T-helper 1 cell treated with Interleukin-12 subunit alpha and Interleukin-12 subunit beta and Interleukin-4 antibody, amounts not matched to agents 30 ng/mL and 1 ng/mL, for 36 hours (primary cell): Measurements from ENCODE around the gene SNX18. TPM values are rescaled to one million over a fixed set of nuclear protein-coding genes. Genes with fewer than 3 reads are reported as not detected.

Experiments used
- intact Hi-C: fragments of 100-400 bp; cut with micrococcal nuclease; formaldehyde crosslinking; loops from one replicate; pipeline ENCODE4 v1.15.1; 2024
- total RNA-seq: library from RNA; stranded (reverse); gene quantifications from 2 replicates; pipeline ENCODE4 v1.2.3, GENCODE V29; 2022

The SNX18 gene
- total RNA-seq, 1 donor from 2014 or later: 41.4 TPM

- intact Hi-C loops: no loop called here
Measured at GRCh38 chr5:54538156-54538555, 20.6 kb downstream of the SNX18 start.

GRCh38 chr5:54539001-54539400 is 21.4 kb downstream of the SNX18 start:
- intact Hi-C loops: no loop called here

- intact Hi-C loops: no loop called here
Measured at GRCh38 chr5:54540286-54540685, 22.7 kb downstream of the SNX18 start.

GRCh38 chr5:54541823-54542783 is 24.5 kb downstream of the SNX18 start:
- intact Hi-C loops: no loop called here

- intact Hi-C loops: no loop called here
Measured at GRCh38 chr5:54544044-54544443, 26.5 kb downstream of the SNX18 start.

- intact Hi-C loops: no loop called here
Measured at GRCh38 chr5:54545796-54546195, 28.2 kb downstream of the SNX18 start.

- intact Hi-C loops: no loop called here
Measured at GRCh38 chr5:54547711-54548250, 30.2 kb downstream of the SNX18 start.

- intact Hi-C loops: no loop called here
Measured at GRCh38 chr5:54548565-54548964, 31.0 kb downstream of the SNX18 start.

GRCh38 chr5:54551292-54551691 is 33.7 kb downstream of the SNX18 start:
- intact Hi-C loops: no loop called here

GRCh38 chr5:54551926-54552325 is 34.4 kb downstream of the SNX18 start:
- intact Hi-C loops: no loop called here

- intact Hi-C loops: no loop called here
Measured at GRCh38 chr5:54552446-54552845, 34.9 kb downstream of the SNX18 start.

GRCh38 chr5:54553659-54554207 is 36.2 kb downstream of the SNX18 start:
- intact Hi-C loops: no loop called here

- intact Hi-C loops: no loop called here
Measured at GRCh38 chr5:54556141-54556540, 38.6 kb downstream of the SNX18 start.

- intact Hi-C loops: no loop called here
Measured at GRCh38 chr5:54558362-54558761, 40.8 kb downstream of the SNX18 start.

- intact Hi-C loops: no loop called here
Measured at GRCh38 chr5:54561651-54562050, 44.1 kb downstream of the SNX18 start.

GRCh38 chr5:54563083-54563761 is 45.7 kb downstream of the SNX18 start:
- intact Hi-C loops: no loop called here

GRCh38 chr5:54567996-54568395 is 50.4 kb downstream of the SNX18 start:
- intact Hi-C loops: no loop called here

GRCh38 chr5:54570916-54571315 is 53.4 kb downstream of the SNX18 start:
- intact Hi-C loops: no loop called here

- intact Hi-C loops: no loop called here
Measured at GRCh38 chr5:54571462-54571861, 53.9 kb downstream of the SNX18 start.

- intact Hi-C loops: no loop called here
Measured at GRCh38 chr5:54573812-54574489, 56.4 kb downstream of the SNX18 start.

GRCh38 chr5:54577528-54577927 is 60.0 kb downstream of the SNX18 start:
- intact Hi-C loops: no loop called here
